ENCODE results near the gene MANBA.
"Not testable (repeated sequence)": the region's sequence is repeated elsewhere in the genome, so short reads cannot be mapped to it uniquely, and the experiment has no call there.

Gene MANBA

DNA sequence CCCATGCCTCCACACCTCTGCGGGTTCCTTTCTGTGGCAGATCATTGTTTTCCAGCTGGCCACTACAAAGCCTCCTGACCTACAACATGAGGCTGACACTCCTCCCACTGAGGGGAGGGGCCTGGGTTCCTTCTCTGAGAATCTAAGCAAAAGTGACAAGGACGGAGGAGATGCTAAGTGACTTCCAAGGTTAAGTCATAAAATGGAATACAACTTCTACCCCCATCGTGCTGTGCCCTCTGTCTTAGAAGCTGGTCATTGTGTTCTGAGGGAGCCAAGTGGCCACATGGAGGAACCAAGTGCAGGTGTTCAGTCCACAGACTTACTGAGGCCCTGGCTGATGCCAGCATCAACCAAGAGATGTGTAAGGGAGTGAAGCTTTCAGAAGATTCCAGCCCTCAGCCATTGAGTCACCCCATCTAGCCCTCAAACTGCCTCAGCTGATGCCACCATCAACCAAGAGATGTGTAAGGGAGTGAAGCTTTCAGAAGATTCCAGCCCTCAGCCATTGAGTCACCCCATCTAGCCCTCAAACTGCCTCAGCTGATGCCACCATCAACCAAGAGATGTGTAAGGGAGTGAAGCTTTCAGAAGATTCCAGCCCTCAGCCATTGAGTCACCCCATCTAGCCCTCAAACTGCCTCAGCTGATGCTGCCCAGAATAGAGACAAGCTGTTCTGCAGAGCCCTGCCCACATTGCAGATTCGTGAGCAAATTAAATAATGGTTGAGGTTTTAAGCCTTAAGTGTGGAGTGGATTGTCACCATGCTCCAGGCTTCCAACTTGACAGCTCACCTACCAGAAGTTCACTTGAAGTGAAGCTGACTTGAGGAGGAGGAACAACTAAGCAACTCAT, 140.8 kb downstream of the MANBA start:
- H3K9me3 Mint-ChIP-seq; H3K4me1 Mint-ChIP-seq; ATAC-seq (replicated peaks; ENCODE audit: extremely low read depth, poor library complexity, severe bottlenecking); H3K27ac Mint-ChIP-seq (ENCODE audit: low read depth); H3K27me3 Mint-ChIP-seq; H3K4me3 Mint-ChIP-seq; DNase-seq (ENCODE audit: low spot score in 2 of 2): not testable (repeated sequence)
- peaks cover 14% of the 10 kb centered on the region for H3K36me3 Mint-ChIP-seq (ENCODE audit: insufficient read depth)

DNA sequence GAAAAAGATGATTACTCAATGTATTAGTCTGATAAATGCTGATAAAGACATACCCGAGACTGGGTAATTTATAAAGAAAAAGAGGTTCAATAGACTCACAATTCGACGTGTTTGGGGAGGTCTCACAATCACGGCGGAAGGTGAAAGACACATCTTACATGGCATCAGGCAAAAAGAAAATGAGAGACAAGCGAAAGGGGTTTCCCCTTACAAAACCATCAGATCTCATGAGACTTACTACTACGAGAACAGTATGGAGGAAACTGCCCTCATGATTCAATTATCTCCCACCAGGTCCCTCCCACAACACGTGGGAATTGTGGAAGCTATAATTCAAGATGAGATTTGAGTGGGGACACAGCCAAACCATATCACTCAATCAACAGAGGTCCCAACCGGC, 141.7 kb downstream of the MANBA start:
- not testable (repeated sequence) for H3K27me3 Mint-ChIP-seq; H3K27ac Mint-ChIP-seq (ENCODE audit: low read depth); H3K9me3 Mint-ChIP-seq; H3K4me3 Mint-ChIP-seq; ATAC-seq (replicated peaks; ENCODE audit: extremely low read depth, poor library complexity, severe bottlenecking); DNase-seq (ENCODE audit: low spot score in 2 of 2)
- H3K4me1 Mint-ChIP-seq = peaks cover 14% of the 10 kb centered on the region
- peaks cover 20% of the 10 kb centered on the region for H3K36me3 Mint-ChIP-seq (ENCODE audit: insufficient read depth)

DNA sequence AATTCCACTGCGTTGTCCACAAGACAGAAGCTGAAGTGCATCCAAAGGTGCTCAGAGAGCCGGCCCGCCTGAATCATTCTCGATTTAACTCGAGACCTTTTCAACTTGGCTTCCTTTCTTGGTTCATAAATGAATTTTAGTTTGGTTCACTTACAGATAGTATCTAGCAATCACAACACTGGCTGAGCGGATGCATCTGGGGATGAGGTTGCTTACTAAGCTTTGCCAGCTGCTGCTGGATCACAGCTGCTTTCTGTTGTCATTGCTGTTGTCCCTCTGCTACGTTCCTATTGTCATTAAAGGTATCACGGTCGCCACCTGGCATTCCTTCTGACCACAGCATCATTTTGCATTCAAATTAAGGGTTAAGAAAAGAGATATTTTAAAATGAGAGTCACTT, 144.1 kb downstream of the MANBA start:
- Mint-ChIP-seq H3K27me3 (no peaks in the 10 kb centered on the region), H3K4me3 (no peak overlapping the region), H3K27ac (ENCODE audit: low read depth) (no peak overlapping the region), H3K9me3 (no peaks in the 10 kb centered on the region), H3K36me3 (ENCODE audit: insufficient read depth) (peaks cover 30% of the 10 kb centered on the region), H3K4me1 (peaks cover 35% of the 10 kb centered on the region)
- no peak for ATAC-seq (replicated peaks; ENCODE audit: extremely low read depth, poor library complexity, severe bottlenecking)
- no peak for DNase-seq (ENCODE audit: low spot score in 2 of 2)

DNA sequence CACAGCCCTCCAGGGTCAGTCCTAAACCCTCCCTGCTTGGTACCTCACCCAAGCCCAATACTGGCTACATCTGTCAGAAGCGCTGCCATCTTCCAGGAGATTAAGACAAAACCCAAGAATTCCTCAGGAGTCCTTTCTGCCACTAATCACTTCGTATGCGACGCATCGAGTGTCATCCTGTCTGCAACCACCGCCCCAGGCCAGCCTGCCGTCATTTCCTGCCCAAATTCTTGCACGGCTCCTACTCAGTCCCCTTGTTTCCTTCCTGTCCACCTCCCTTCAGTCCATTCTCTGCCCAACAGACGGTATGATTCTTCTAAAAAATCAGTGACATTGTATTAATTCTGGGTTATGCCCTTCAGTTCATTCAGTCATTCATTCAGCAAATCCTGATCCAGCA, 146.0 kb downstream of the MANBA start:
- Mint-ChIP-seq H3K27ac (ENCODE audit: low read depth) (peak overlapping the region; percentile 96), H3K9me3 (no peaks in the 10 kb centered on the region), H3K4me3 (peak overlapping the region; percentile 82), H3K4me1 (peaks cover 42% of the 10 kb centered on the region), H3K36me3 (ENCODE audit: insufficient read depth) (peaks cover 45% of the 10 kb centered on the region), H3K27me3 (no peaks in the 10 kb centered on the region)
- no peak for ATAC-seq (replicated peaks; ENCODE audit: extremely low read depth, poor library complexity, severe bottlenecking)
- no peak for DNase-seq (ENCODE audit: low spot score in 2 of 2)

DNA sequence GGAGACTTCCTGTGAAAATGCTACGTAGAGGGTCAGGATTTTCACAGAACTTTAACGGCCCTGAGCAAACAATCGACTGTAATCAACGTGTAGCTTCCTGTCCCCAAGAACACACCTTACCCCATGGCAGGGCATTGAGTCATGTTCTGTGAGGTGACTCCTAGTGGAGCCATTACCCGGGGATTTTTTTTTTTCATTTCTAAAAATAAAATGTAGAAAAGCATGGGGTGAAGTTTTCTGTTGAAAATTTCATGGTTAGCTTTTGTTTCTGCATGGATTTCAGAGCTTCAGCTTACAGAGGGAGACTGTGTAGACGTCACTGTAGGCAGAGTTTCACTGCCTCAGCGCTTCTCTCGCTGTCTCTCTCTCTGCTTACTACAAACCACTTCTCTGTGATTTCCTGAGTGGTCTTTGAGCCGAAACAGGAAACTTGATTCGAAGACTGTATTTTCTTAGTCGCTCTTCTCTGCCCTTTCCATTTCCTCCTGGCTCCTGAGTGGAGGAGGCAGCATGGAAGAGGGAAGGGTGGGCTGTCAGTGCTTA, 147.9 kb downstream of the MANBA start:
- Mint-ChIP-seq H3K4me1 (peaks cover 48% of the 10 kb centered on the region), H3K9me3 (no peaks in the 10 kb centered on the region), H3K27me3 (no peaks in the 10 kb centered on the region), H3K36me3 (ENCODE audit: insufficient read depth) (peaks cover 55% of the 10 kb centered on the region), H3K4me3 (peak overlapping the region; percentile 82), H3K27ac (ENCODE audit: low read depth) (peak overlapping the region; percentile 96)
- DNase-seq (ENCODE audit: low spot score in 2 of 2) (peak in 1 of 2 donors; percentile 41), ATAC-seq (replicated peaks; ENCODE audit: extremely low read depth, poor library complexity, severe bottlenecking) (peak; percentile 90)

DNA sequence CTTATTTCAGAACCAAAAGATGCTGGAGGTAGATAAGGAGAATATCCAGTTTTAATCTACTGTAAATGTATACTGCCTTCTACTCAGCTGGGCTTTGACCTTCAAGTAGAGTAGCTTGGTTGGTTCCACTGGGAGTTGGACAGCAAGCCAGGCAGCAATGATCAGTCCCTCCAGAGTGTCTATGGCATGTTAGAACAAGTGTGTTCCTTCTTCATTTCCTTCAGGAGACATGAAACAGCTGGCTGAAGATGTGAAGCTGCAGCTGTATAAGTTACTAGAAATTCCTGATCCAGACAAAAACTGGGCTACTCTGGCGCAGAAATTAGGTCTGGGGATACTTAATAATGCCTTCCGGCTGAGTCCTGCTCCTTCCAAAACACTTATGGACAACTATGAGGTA, 148.6 kb downstream of the MANBA start:
- ATAC-seq (replicated peaks; ENCODE audit: extremely low read depth, poor library complexity, severe bottlenecking) (no peak), DNase-seq (ENCODE audit: low spot score in 2 of 2) (no peak)
- H3K9me3 Mint-ChIP-seq = no peaks in the 10 kb centered on the region
- H3K4me1 Mint-ChIP-seq = peaks cover 48% of the 10 kb centered on the region
- peak overlapping the region; percentile 96 for H3K27ac Mint-ChIP-seq (ENCODE audit: low read depth)
- H3K27me3 Mint-ChIP-seq = no peaks in the 10 kb centered on the region
- peak overlapping the region; percentile 82 for H3K4me3 Mint-ChIP-seq
- H3K36me3 Mint-ChIP-seq (ENCODE audit: insufficient read depth) = peaks cover 56% of the 10 kb centered on the region

DNA sequence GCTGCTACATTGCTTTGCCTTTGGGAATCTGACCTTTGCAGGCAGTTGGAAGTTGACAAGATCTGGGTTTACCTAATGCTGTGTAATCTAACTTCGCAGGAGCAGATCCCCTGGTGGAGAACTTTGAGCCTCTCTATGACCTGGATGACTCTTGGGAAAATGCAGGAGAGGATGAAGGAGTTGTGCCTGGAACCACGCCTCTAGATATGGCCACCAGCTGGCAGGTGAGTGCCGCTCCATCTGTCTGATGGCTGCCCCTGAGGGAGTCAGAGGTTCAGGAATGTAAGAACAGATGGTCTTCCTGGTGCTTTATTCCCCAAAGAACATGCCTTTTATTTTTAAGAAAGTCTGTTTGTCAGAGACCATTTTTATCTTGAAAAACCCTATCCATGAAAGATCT, 150.3 kb downstream of the MANBA start:
- no peak for ATAC-seq (replicated peaks; ENCODE audit: extremely low read depth, poor library complexity, severe bottlenecking)
- no peaks in the 10 kb centered on the region for H3K9me3 Mint-ChIP-seq
- no peaks in the 10 kb centered on the region for H3K27me3 Mint-ChIP-seq
- peak overlapping the region; percentile 96 for H3K27ac Mint-ChIP-seq (ENCODE audit: low read depth)
- DNase-seq (ENCODE audit: low spot score in 2 of 2) = no peak
- no peak overlapping the region for H3K4me3 Mint-ChIP-seq
- H3K4me1 Mint-ChIP-seq = peaks cover 48% of the 10 kb centered on the region
- H3K36me3 Mint-ChIP-seq (ENCODE audit: insufficient read depth) = peaks cover 55% of the 10 kb centered on the region

DNA sequence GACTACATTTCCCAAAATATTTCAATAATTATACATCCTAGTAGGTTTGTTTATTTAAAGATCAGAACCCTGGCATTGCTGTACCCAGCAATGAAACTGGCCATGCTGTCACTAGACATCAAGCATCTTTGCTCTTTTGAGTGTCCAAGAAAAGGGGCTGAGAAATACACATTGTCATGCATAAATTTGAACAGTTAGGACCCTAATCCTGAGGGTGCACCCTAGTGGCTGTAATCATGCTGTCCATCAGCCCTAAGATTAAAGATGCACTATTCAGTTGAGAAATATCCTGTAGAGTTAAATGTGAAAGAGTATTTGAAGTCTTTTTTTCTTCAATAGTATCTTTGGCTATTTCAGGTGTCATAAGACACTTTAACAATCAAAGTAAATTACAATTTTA, 150.8 kb downstream of the MANBA start:
- Mint-ChIP-seq H3K27me3 (no peaks in the 10 kb centered on the region), H3K9me3 (no peaks in the 10 kb centered on the region), H3K4me1 (peaks cover 43% of the 10 kb centered on the region), H3K27ac (ENCODE audit: low read depth) (peak overlapping the region; percentile 96), H3K4me3 (no peak overlapping the region), H3K36me3 (ENCODE audit: insufficient read depth) (peaks cover 52% of the 10 kb centered on the region)
- DNase-seq (ENCODE audit: low spot score in 2 of 2) = no peak
- ATAC-seq (replicated peaks; ENCODE audit: extremely low read depth, poor library complexity, severe bottlenecking) = no peak

DNA sequence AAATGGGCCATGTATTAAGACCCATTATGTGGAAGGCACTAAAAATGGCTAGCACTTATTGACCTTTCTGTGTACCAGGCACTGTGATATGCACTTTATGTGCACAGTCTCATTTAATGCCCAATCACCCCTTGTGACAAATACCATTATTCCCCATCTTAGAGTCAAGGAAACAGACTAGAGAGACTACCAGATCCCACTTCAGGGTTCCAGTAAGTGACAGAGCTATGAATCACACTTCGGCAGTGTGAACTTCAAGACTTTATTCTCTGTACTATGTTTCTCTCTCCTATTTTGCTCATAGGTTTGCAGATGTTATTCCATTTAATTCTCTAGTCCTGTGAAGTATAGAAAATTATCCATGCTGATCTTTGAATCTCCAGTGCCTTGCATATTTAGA, 152.6 kb downstream of the MANBA start:
- no peaks in the 10 kb centered on the region for H3K27me3 Mint-ChIP-seq
- peaks cover 48% of the 10 kb centered on the region for H3K36me3 Mint-ChIP-seq (ENCODE audit: insufficient read depth)
- ATAC-seq (replicated peaks; ENCODE audit: extremely low read depth, poor library complexity, severe bottlenecking) (no peak), DNase-seq (ENCODE audit: low spot score in 2 of 2) (no peak)
- H3K9me3 Mint-ChIP-seq = no peaks in the 10 kb centered on the region
- H3K27ac Mint-ChIP-seq (ENCODE audit: low read depth) = no peak overlapping the region
- H3K4me1 Mint-ChIP-seq = peaks cover 25% of the 10 kb centered on the region
- H3K4me3 Mint-ChIP-seq = no peak overlapping the region

DNA sequence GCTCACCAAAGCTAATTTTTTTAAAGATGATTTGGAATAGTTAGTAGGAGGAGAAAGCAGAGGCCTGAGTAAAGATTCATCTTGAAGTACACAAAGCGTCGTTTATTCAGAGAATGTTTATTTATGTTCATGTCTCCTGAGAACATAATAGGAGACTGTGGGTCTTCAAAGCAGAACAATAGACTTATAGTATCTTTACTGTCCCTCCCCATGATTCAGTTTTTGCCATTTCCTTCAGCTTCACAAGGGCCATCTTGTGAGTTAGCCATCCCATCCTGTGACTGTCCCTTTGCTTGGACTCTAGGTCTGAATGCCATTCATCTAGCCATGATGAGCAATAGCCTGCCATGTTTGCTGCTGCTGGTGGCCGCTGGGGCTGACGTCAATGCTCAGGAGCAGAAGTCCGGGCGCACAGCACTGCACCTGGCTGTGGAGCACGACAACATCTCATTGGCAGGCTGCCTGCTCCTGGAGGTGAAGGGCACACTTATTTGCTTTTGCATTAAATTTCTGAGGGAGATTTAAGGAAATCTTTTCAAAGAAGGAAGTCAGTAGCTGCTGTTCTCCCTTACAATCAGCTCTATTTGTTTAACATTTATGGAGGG, 153.8 kb downstream of the MANBA start:
- Mint-ChIP-seq H3K27ac (ENCODE audit: low read depth) (no peak overlapping the region), H3K4me3 (no peak overlapping the region), H3K9me3 (no peaks in the 10 kb centered on the region), H3K27me3 (no peaks in the 10 kb centered on the region), H3K4me1 (peaks cover 16% of the 10 kb centered on the region), H3K36me3 (ENCODE audit: insufficient read depth) (peaks cover 52% of the 10 kb centered on the region)
- DNase-seq (ENCODE audit: low spot score in 2 of 2) (no peak), ATAC-seq (replicated peaks; ENCODE audit: extremely low read depth, poor library complexity, severe bottlenecking) (no peak)

DNA sequence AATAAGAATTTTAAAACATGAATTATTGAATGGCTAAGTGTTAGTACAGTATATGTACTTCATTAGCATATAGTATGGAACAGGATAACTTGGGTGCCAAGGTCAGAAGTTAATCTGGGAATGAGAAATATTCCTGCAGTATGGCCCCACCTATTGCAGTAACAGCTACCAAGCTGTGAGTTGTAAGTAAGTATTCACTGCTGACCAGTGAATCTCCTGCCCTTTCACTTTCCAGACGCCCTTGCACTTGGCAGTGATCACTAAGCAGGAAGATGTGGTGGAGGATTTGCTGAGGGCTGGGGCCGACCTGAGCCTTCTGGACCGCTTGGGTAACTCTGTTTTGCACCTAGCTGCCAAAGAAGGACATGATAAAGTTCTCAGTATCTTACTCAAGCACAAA, 154.5 kb downstream of the MANBA start:
- peaks cover 51% of the 10 kb centered on the region for H3K36me3 Mint-ChIP-seq (ENCODE audit: insufficient read depth)
- no peak overlapping the region for H3K4me3 Mint-ChIP-seq
- H3K4me1 Mint-ChIP-seq = peaks cover 9% of the 10 kb centered on the region
- no peaks in the 10 kb centered on the region for H3K9me3 Mint-ChIP-seq
- H3K27ac Mint-ChIP-seq (ENCODE audit: low read depth) = no peak overlapping the region
- no peak for ATAC-seq (replicated peaks; ENCODE audit: extremely low read depth, poor library complexity, severe bottlenecking)
- H3K27me3 Mint-ChIP-seq = no peaks in the 10 kb centered on the region
- DNase-seq (ENCODE audit: low spot score in 2 of 2) = no peak

DNA sequence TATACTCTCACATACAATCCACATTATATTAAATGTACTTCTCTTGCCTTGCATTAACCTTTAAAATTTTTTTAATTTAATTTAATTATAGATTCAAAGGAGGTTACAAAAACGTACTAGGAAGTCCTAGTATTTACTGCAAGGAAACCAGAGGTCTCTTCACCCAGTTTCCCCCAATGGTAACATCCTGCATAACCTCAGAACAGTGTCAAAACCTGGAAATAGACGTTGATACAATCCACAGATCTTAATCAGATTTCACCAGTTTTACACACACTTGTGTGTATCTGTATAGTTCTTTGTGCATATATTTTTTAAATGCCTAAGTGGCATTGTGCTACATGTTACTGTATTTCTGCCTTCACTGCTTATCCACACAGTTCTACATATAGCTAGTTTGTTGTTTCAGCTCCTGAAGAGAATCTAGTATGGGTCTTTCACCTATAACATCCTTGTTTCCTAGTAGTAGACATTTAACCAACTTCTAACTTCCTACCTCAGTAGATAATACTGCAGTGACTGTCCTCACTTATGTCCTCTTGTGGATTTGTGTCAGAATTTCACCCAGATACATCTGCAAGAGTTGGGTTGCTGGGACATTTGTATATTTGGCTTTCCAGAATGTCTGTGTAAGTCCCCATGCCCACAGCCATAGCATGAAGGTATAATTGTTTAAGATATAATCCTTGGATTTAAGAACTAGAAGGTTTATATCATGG, 156.4 kb downstream of the MANBA start:
- H3K4me3 Mint-ChIP-seq = no peak overlapping the region
- no peaks in the 10 kb centered on the region for H3K9me3 Mint-ChIP-seq
- peak overlapping the region; percentile 4 for H3K27ac Mint-ChIP-seq (ENCODE audit: low read depth)
- H3K27me3 Mint-ChIP-seq = no peaks in the 10 kb centered on the region
- DNase-seq (ENCODE audit: low spot score in 2 of 2) (no peak), ATAC-seq (replicated peaks; ENCODE audit: extremely low read depth, poor library complexity, severe bottlenecking) (no peak)
- H3K4me1 Mint-ChIP-seq = peaks cover 1% of the 10 kb centered on the region
- peaks cover 45% of the 10 kb centered on the region for H3K36me3 Mint-ChIP-seq (ENCODE audit: insufficient read depth)
